Muscle layer of duodenum (tissue), 2 donors: ENCODE results near the gene DNAJC11.
"Not testable (repeated sequence)": the region's sequence is repeated elsewhere in the genome, so short reads cannot be mapped to it uniquely, and the experiment has no call there.

Experiments used
- H3K27ac ChIP-seq: one replicate; pipeline ENCODE4 v1.7.0; 2013; ENCODE audit warnings: mild to moderate bottlenecking, low read length
- H3K27me3 ChIP-seq: one replicate; pipeline ENCODE4 v1.7.0; 2013; ENCODE audit warnings: low read depth, mild to moderate bottlenecking, control low read depth, low read length
- H3K36me3 ChIP-seq, 2 donors: one replicate each; pipeline ENCODE4 v1.7.0; 2013; ENCODE audit warnings: low read length in 2 of 2, control low read depth in 1 of 2, mild to moderate bottlenecking in 1 of 2; ENCODE audit not compliant: insufficient read depth in 2 of 2, control insufficient read depth in 1 of 2
- H3K4me1 ChIP-seq, 2 donors: one replicate each; pipeline ENCODE4 v1.7.0; 2013; ENCODE audit warnings: low read length in 2 of 2, mild to moderate bottlenecking in 2 of 2, control low read depth in 1 of 2, moderate library complexity in 1 of 2; ENCODE audit not compliant: insufficient read depth in 2 of 2, control insufficient read depth in 1 of 2
- H3K4me3 ChIP-seq, 2 donors: one replicate each; pipeline ENCODE4 v1.7.0; 2013; ENCODE audit warnings: low read length in 2 of 2, low read depth in 1 of 2, mild to moderate bottlenecking in 1 of 2
- H3K9me3 ChIP-seq, 2 donors: one replicate each; pipeline ENCODE4 v1.7.0; 2013; ENCODE audit warnings: low read length in 2 of 2, control low read depth in 1 of 2, mild to moderate bottlenecking in 1 of 2; ENCODE audit not compliant: control insufficient read depth in 1 of 2
- donor health status: healthy.

Gene DNAJC11

DNA sequence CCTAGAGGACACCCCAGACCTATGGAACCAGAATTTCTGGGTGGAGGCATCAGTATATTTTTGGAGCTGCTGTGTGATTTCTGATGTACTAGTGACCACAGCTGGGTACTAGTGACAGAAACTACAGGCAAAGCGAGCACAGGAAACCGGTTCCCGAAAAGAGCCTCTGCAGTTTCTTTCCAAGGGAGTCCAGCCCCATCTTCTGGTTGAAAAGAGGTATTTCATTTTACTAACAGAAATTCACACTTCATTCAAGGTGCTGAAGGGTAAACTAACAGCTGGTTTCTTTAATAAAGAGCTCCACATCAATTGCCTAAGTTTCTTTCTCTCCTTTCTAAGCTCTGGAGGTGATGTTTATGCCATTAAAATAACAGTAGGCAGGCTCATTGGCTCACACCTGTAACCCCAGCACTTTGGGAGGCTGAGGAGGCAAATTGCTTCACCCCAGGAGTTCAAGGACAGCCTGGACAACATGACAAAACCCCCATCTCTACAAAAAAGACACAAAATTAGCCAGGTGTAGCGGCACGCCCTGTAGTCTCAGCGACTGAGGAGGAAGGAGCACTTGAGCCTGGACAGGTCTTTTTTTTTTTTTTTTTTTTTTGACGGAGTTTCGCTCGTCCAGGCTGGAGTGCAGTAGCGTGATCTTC is 55.0 kb downstream of the DNAJC11 start:
- Histone ChIP-seq H3K27me3 (no peaks in the 10 kb centered on the region), H3K9me3 (no peaks in the 10 kb centered on the region), H3K27ac (no peak overlapping the region), H3K4me3 (no peak overlapping the region), H3K4me1 (no peaks in the 10 kb centered on the region), H3K36me3 (peaks cover 32 to 47% of the 10 kb centered on the region in 2 donors)

GRCh38 chr1:6645018-6645417 is 56.6 kb downstream of the DNAJC11 start:
- Histone ChIP-seq H3K36me3 (peaks cover 30 to 45% of the 10 kb centered on the region in 2 donors), H3K9me3 (no peaks in the 10 kb centered on the region), H3K27ac (no peak overlapping the region), H3K4me3 (no peak overlapping the region), H3K27me3 (no peaks in the 10 kb centered on the region), H3K4me1 (no peaks in the 10 kb centered on the region)

- peaks cover 62 to 64% of the 10 kb centered on the region in 2 donors for H3K36me3 ChIP-seq
- H3K27me3 ChIP-seq, H3K4me3 ChIP-seq, H3K9me3 ChIP-seq, H3K4me1 ChIP-seq, H3K27ac ChIP-seq: not testable (repeated sequence)
Observed at GRCh38 chr1:6640867-6641266, 60.7 kb downstream of the DNAJC11 start.

GRCh38 chr1:6638226-6638625 is 63.4 kb downstream of the DNAJC11 start:
- H3K36me3 ChIP-seq = peaks cover 52 to 57% of the 10 kb centered on the region in 2 donors
- no peaks in the 10 kb centered on the region for H3K9me3 ChIP-seq
- no peak overlapping the region for H3K4me3 ChIP-seq
- H3K27ac ChIP-seq = no peak overlapping the region
- H3K4me1 ChIP-seq = no peaks in the 10 kb centered on the region
- H3K27me3 ChIP-seq = no peaks in the 10 kb centered on the region

GRCh38 chr1:6637770-6638169 is 63.8 kb downstream of the DNAJC11 start:
- no peaks in the 10 kb centered on the region for H3K27me3 ChIP-seq
- peaks cover 57 to 62% of the 10 kb centered on the region in 2 donors for H3K36me3 ChIP-seq
- H3K4me3 ChIP-seq = no peak overlapping the region
- H3K4me1 ChIP-seq = no peaks in the 10 kb centered on the region
- H3K27ac ChIP-seq = no peak overlapping the region
- no peaks in the 10 kb centered on the region for H3K9me3 ChIP-seq

DNA sequence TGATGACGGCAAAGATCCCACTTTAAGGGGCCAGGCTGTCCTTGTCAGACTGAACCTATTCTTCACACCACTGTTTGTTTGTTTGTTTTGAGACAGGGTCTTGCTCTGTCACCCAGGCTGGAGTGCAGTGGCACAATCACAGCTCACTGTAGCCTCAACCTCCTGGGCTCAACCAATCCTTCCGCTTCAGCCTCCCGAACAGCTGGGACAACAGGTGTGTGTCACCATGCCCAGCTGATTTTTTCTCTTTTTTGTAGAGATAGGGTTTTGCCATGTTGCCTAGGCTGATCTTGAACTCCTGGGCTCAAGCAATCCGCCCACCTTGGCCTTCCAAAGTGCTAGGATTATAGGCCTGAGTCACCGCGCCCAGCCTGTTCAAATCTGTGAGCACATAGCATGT is 64.8 kb downstream of the DNAJC11 start:
- not testable (repeated sequence) for H3K9me3 ChIP-seq, H3K4me3 ChIP-seq, H3K27me3 ChIP-seq, H3K4me1 ChIP-seq, H3K27ac ChIP-seq
- H3K36me3 ChIP-seq = peaks cover 55 to 65% of the 10 kb centered on the region in 2 donors

DNA sequence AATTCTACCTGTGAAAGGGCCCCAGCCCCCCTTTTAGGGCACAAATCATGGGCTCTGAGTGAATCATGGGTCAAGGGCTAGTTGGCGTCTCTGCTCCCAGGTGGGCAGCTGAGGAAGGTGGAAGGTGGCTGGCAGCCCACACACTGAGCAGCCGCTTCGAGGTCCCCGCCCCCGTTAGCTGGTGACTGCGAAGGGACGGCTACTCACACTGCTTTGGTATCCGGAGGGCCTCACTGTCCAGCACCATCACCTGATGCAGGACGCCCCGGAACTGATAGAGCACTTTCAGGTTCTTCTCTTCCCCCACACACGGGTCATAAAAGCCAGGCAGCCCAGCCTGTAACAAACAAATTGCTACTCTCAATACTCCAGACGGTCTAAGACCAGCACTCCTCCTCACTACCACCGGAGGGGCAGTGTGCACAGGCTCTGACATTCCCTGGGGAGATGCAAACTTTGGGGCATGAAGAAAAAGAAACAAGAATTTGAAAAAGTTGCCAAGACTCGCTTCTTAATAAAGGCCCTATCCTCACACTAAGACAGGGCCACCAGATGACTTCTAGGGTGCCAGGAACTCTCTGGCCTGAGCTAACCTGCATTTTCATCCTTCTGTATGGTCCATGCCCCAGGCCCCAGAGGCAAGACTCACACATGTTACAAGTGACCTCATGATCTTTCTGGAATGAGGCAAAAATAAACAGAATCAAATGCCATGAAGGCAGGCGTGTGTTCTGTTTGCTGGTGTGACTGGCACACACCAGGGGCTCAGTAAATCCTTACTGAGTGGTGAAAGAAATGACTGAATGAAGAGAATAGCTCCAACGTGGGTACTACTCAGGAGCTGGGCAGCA is 65.5 kb downstream of the DNAJC11 start:
- Histone ChIP-seq H3K4me3 (no peak overlapping the region), H3K27me3 (no peaks in the 10 kb centered on the region), H3K27ac (no peak overlapping the region), H3K4me1 (no peaks in the 10 kb centered on the region), H3K9me3 (no peaks in the 10 kb centered on the region), H3K36me3 (peaks cover 51 to 61% of the 10 kb centered on the region in 2 donors)

- Histone ChIP-seq H3K9me3 (no peaks in the 10 kb centered on the region), H3K27ac (no peak overlapping the region), H3K36me3 (peaks cover 51 to 60% of the 10 kb centered on the region in 2 donors), H3K4me1 (no peaks in the 10 kb centered on the region), H3K27me3 (no peaks in the 10 kb centered on the region), H3K4me3 (no peak overlapping the region)
Observed at GRCh38 chr1:6635161-6635909, 66.3 kb downstream of the DNAJC11 start.

DNA sequence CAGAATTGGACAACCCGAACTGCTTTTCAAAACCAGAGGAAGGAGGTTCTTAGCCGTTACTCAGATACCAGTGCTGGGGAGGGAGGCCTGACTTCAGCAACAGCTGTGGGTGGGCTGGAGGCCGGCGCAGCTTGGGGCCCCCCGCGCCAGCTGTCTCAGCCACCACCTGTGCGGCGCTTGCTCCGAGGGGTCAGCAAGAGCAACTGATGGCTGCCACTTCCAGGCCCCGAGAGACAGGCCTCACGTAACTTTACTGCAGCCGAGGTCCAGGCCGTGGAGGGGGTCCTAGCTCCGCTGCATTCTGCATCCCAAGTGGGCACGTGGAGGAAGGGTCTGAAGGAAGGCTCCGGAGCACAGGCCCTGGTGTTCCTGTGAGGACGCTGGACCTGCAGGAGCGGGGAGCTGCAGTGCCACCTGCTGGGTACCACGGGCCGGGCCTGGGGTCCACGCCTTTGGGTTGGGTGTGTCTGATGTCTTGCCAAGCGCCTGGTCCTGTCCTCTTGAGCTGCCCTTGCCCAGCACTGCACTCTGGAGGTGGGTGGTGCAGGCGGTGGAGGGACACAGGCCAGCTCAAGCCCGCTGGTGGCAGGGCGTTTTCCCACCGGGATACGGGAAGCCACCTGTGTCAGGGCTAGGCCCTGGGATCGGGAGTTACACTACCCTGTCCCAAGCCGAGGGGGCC is 67.1 kb downstream of the DNAJC11 start:
- peaks cover 48 to 60% of the 10 kb centered on the region in 2 donors for H3K36me3 ChIP-seq
- H3K9me3 ChIP-seq = no peaks in the 10 kb centered on the region
- H3K27ac ChIP-seq = no peak overlapping the region
- no peaks in the 10 kb centered on the region for H3K27me3 ChIP-seq
- no peak overlapping the region for H3K4me3 ChIP-seq
- no peaks in the 10 kb centered on the region for H3K4me1 ChIP-seq

DNA sequence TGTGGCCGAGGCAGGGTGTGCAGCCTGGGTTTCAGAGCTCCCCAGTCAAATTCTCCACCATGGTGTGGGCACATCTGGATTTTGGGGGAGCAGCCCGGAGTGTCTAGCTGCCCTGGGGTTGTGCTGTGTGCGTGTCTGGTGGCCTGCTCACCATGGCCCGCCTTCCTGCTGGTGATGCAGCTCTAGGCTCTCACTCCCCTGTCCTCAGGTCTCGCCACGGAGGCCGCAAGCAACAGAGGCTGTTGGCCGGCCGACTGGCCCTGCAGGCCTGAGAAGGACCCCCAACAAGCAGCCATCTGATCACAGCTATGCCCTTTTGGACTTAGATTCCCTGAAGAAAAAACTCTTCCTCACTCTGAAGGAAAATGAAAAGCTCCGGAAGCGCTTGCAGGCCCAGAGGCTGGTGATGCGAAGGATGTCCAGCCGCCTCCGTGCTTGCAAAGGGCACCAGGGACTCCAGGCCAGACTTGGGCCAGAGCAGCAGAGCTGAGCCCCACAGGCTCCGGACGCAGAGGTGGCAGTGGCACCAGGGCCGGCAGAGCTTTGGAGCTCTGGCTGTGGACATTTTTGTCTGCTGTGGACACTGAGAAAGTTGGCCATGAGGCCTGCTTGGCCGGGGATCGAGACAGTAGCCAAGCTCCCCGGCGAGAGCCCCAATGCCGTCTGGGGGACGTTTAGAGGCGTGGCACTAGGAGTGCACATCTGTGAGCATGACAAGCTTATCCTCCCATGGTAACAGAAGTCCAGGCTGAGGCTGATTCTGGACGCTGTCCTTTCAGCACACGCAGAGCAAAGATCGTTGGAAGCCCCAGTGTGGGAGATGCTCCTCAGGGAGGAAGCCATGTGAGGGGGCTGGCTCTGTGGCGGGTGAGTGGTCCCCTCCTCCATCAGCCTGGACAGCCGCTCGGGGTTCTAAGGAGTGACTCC is 68.8 kb downstream of the DNAJC11 start:
- Histone ChIP-seq H3K36me3 (peaks cover 45 to 57% of the 10 kb centered on the region in 2 donors), H3K27ac (no peak overlapping the region), H3K9me3 (no peaks in the 10 kb centered on the region), H3K4me1 (no peaks in the 10 kb centered on the region), H3K4me3 (no peak overlapping the region), H3K27me3 (no peaks in the 10 kb centered on the region)
